Endodermal cell (in vitro differentiated cells): ENCODE data around the gene BPIFB6. TPM values are rescaled to one million over a fixed set of nuclear protein-coding genes. Genes with fewer than 3 reads are reported as not detected.

Source experiments
- DNase-seq: peaks from one replicate; pipeline ENCODE4 v3.0.0-alpha.2; 2017
- H3K27ac ChIP-seq: 2 replicates; pipeline ENCODE4 v1.5.1; 2013; ENCODE audit warnings: mild to moderate bottlenecking, low read depth, low read length, moderate library complexity
- H3K27me3 ChIP-seq: 2 replicates; pipeline ENCODE4 v1.6.1; 2013; ENCODE audit warnings: mild to moderate bottlenecking, low read length, moderate library complexity; ENCODE audit not compliant: insufficient read depth, control insufficient read depth, poor library complexity, severe bottlenecking
- H3K36me3 ChIP-seq: 2 replicates; pipeline ENCODE4 v1.7.0; 2013; ENCODE audit warnings: mild to moderate bottlenecking, low read length, moderate library complexity; ENCODE audit not compliant: control insufficient read depth, insufficient read depth
- H3K4me1 ChIP-seq: one replicate; pipeline ENCODE4 v1.7.0; 2013; ENCODE audit warnings: low read length; ENCODE audit not compliant: control insufficient read depth, insufficient read depth
- H3K4me3 ChIP-seq: 2 replicates; pipeline ENCODE4 v1.5.1; 2013; ENCODE audit warnings: mild to moderate bottlenecking, low read length, moderate library complexity
- H3K9ac ChIP-seq: 2 replicates; pipeline ENCODE4 v1.6.1; 2013; ENCODE audit warnings: mild to moderate bottlenecking, low read length, moderate library complexity; ENCODE audit not compliant: poor library complexity, severe bottlenecking; ENCODE audit errors: extremely low read depth
- H3K9me3 ChIP-seq: 2 replicates; pipeline ENCODE4 v1.6.1; 2013; ENCODE audit warnings: mild to moderate bottlenecking, low read length, moderate library complexity; ENCODE audit not compliant: control insufficient read depth
- H3K27ac Mint-ChIP-seq: 2 replicates; pipeline ENCODE4 v1.8.0; 2020; ENCODE audit warnings: mixed read lengths
- H3K27me3 Mint-ChIP-seq: 2 replicates; pipeline ENCODE4 v1.8.0; 2021; ENCODE audit warnings: mild to moderate bottlenecking, mixed read lengths; ENCODE audit not compliant: insufficient read depth
- H3K36me3 Mint-ChIP-seq: 2 replicates; pipeline ENCODE4 v1.8.0; 2020; ENCODE audit warnings: low read depth, mixed read lengths
- H3K4me1 Mint-ChIP-seq: 2 replicates; pipeline ENCODE4 v1.8.0; 2020; ENCODE audit warnings: mixed read lengths
- H3K4me3 Mint-ChIP-seq: 2 replicates; pipeline ENCODE4 v1.8.0; 2020; ENCODE audit warnings: mild to moderate bottlenecking, moderate library complexity, mixed read lengths
- H3K9me3 Mint-ChIP-seq: 2 replicates; pipeline ENCODE4 v1.8.0; 2020; ENCODE audit warnings: mild to moderate bottlenecking, mixed read lengths
- WGBS, 2 experiments: methylation state at CpG; one replicate each; pipeline versions ENCODE4 v1.1.5 to v1.1.7; 2013; ENCODE audit warnings: missing lambda C conversion rate in 2 of 2, mixed read lengths in 1 of 2; ENCODE audit not compliant: insufficient coverage in 1 of 2, insufficient read length in 1 of 2; 5-methylcytosine and 5-hydroxymethylcytosine counted together
- total RNA-seq, 2 donors: library from RNA; stranded (reverse); fragmentation: NEBNext Ultra II Directional in 1 of 2; extraction: Animal tissue kit (Norgen Biotek cat#: 25700) in 1 of 2; gene quantifications; 2 replicates in 1 of 2; 3 replicates in 1 of 2; pipeline ENCODE4 v1.2.1, GENCODE V29; 2021
- TF ChIP-seq, protein P1 (sequence below): fragments of 200-600 bp; sonication (generic); conservative IDR thresholded peaks from 2 replicates; pipeline ENCODE4 v1.5.0; 2021; ENCODE audit warnings: antibody characterized with exemption, mild to moderate bottlenecking

BPIFB6 gene
- total RNA-seq, 2 donors from 2014 or later = not detected

DNA sequence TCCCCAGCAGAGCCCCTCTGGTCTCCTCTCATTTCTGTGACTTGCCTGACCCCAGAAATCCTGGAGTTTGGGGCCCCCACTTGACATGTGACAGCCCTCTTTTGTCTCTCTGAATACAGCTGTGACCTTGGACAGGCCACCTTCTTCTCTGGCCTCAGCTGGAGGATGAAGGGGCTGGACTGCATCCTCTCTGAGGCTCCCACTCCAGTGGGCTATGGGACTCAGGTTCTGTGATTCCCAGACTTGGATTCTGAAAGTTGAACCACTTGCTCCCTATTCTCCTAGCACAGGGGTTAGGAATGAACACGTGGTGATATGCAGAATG is 31.3 kb downstream of the BPIFB6 start:
- H3K27ac ChIP-seq = no peak overlapping the region
- H3K36me3 ChIP-seq = no peaks in the 10 kb centered on the region
- Mint-ChIP-seq H3K27ac (no peak overlapping the region), H3K36me3 (no peaks in the 10 kb centered on the region), H3K4me1 (no peaks in the 10 kb centered on the region), H3K9me3 (no peaks in the 10 kb centered on the region), H3K4me3 (no peak overlapping the region), H3K27me3 (no peaks in the 10 kb centered on the region)
- H3K4me3 ChIP-seq = no peak overlapping the region
- WGBS, 2 experiments = 86 to 100% methylated on average over 1 of the region's 1 CpG
- TF ChIP-seq, protein P1, sequence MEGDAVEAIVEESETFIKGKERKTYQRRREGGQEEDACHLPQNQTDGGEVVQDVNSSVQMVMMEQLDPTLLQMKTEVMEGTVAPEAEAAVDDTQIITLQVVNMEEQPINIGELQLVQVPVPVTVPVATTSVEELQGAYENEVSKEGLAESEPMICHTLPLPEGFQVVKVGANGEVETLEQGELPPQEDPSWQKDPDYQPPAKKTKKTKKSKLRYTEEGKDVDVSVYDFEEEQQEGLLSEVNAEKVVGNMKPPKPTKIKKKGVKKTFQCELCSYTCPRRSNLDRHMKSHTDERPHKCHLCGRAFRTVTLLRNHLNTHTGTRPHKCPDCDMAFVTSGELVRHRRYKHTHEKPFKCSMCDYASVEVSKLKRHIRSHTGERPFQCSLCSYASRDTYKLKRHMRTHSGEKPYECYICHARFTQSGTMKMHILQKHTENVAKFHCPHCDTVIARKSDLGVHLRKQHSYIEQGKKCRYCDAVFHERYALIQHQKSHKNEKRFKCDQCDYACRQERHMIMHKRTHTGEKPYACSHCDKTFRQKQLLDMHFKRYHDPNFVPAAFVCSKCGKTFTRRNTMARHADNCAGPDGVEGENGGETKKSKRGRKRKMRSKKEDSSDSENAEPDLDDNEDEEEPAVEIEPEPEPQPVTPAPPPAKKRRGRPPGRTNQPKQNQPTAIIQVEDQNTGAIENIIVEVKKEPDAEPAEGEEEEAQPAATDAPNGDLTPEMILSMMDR = no peak
- no peaks in the 10 kb centered on the region for H3K9me3 ChIP-seq
- H3K9ac ChIP-seq = no peak overlapping the region
- no peaks in the 10 kb centered on the region for H3K27me3 ChIP-seq
- H3K4me1 ChIP-seq = no peaks in the 10 kb centered on the region
- no peak for DNase-seq

DNA sequence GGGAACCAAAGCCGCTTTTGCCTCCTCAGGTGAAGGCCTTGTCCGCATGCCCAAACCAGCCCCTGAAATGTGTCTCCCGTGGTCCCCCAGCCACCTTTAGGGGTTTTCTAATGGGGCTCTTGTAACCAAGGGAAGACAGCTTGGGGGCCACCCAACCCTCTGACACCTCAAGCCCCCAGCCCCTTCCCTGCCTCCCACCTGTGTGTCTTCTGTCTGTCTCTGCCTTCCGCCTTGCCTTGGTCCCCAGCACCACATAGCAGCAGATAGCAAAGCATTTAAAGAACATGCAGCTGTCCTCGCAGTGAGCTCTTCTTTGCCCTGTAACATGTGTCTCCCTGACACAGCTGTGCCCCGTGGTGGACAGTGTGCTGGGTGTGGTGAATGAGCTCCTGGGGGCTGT is 31.8 kb downstream of the BPIFB6 start:
- Mint-ChIP-seq H3K4me3 (no peak overlapping the region), H3K27me3 (no peaks in the 10 kb centered on the region), H3K9me3 (no peaks in the 10 kb centered on the region), H3K36me3 (no peaks in the 10 kb centered on the region), H3K27ac (no peak overlapping the region), H3K4me1 (peaks cover 2% of the 10 kb centered on the region)
- Histone ChIP-seq H3K36me3 (no peaks in the 10 kb centered on the region), H3K9ac (no peak overlapping the region), H3K27ac (no peak overlapping the region), H3K4me3 (no peak overlapping the region), H3K9me3 (no peaks in the 10 kb centered on the region), H3K4me1 (no peaks in the 10 kb centered on the region), H3K27me3 (no peaks in the 10 kb centered on the region)
- 92 to 100% methylated on average over 3 to 6 of the region's 6 CpGs for WGBS, 2 experiments
- DNase-seq = no peak
- TF ChIP-seq, protein P1 = no peak

DNA sequence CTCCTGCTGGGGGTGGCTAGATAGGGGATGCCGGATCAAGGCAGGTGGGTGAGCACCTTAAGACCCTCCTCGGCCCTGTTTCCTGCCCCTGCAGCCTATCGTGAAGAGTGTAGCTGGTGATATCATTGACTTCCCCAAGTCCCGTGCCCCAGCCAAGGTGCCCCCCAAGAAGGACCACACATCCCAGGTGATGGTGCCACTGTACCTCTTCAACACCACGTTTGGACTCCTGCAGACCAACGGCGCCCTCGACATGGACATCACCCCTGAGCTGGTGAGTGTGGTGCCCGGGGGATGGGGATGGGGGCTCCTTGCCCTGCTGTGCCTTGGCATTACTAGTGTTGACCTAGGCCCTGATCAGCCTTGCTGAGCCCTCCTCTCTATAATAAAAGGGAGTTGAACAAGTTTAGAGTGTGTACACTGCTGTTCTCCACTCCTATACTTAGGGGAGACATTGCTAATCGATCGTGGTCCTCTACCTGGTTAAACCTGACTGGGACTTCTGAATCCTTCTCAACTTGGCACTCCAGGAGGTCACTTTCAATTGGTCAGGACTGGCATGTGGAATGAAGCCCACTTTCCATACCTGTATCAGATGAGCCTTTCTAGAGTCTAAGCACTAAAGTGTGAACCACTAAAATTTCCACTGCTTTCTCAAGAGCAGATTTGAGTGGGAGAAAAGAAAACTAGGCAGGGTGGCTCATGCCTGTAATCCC is 33.3 kb downstream of the BPIFB6 start:
- H3K27me3 Mint-ChIP-seq = no peaks in the 10 kb centered on the region
- H3K36me3 Mint-ChIP-seq = no peaks in the 10 kb centered on the region
- H3K9ac ChIP-seq = no peak overlapping the region
- no peaks in the 10 kb centered on the region for H3K27me3 ChIP-seq
- H3K4me3 ChIP-seq = no peak overlapping the region
- no peaks in the 10 kb centered on the region for H3K9me3 Mint-ChIP-seq
- TF ChIP-seq, protein P1 = no peak
- no peaks in the 10 kb centered on the region for H3K4me1 ChIP-seq
- no peaks in the 10 kb centered on the region for H3K36me3 ChIP-seq
- WGBS, 2 experiments = 92 to 97% methylated on average over 8 to 11 of the region's 11 CpGs
- DNase-seq = no peak
- no peaks in the 10 kb centered on the region for H3K9me3 ChIP-seq
- no peak overlapping the region for H3K4me3 Mint-ChIP-seq
- no peak overlapping the region for H3K27ac ChIP-seq
- peaks cover 2% of the 10 kb centered on the region for H3K4me1 Mint-ChIP-seq
- no peak overlapping the region for H3K27ac Mint-ChIP-seq
